SK-N-SH treated with all-trans-retinoic acid at 6 μM for 48 hours (cell line): ENCODE measurements around the gene NIPBL.

Experiments
- ATAC-seq: fragments of 200-7000 bp; cut with Tn5 transposase; 3 replicates; pipeline ENCODE4 v1.9.1; 2020; ENCODE audit warnings: mild to moderate bottlenecking, moderate library complexity
- ARNTL ChIP-seq: fragments of 450-650 bp; formaldehyde crosslinking; IDR thresholded peaks from 2 replicates; pipeline ENCODE4 v1.5.0; 2020; ENCODE audit warnings: low read depth, mild to moderate bottlenecking, moderate library complexity, borderline replicate concordance
- CSDC2 ChIP-seq: fragments of 250-450 bp; sonication (Bioruptor Pico); IDR thresholded peaks from 2 replicates; pipeline ENCODE4 v1.5.0; 2020; ENCODE audit warnings: mild to moderate bottlenecking, moderate library complexity
- ESRRG ChIP-seq: fragments of 250-450 bp; sonication (Bioruptor Pico); IDR thresholded peaks from 2 replicates; pipeline ENCODE4 v1.6.1; 2021; ENCODE audit warnings: mild to moderate bottlenecking
- GLIS3 ChIP-seq: fragments of 250-450 bp; sonication (Bioruptor Pico); IDR thresholded peaks from 2 replicates; pipeline ENCODE4 v1.5.0; 2020; ENCODE audit warnings: mild to moderate bottlenecking, moderate library complexity
- ISL1 ChIP-seq: fragments of 250-450 bp; sonication (Bioruptor Pico); IDR thresholded peaks from 2 replicates; pipeline ENCODE4 v2.1.2; 2022; ENCODE audit warnings: mild to moderate bottlenecking, moderate library complexity
- PPARA ChIP-seq: fragments of 250-450 bp; sonication (Bioruptor Pico); IDR thresholded peaks from 2 replicates; pipeline ENCODE4 v1.5.0; 2020; ENCODE audit warnings: mild to moderate bottlenecking, borderline replicate concordance
- RARB ChIP-seq: fragments of 250-450 bp; sonication (Bioruptor Pico); IDR thresholded peaks from 2 replicates; pipeline ENCODE4 v1.8.0; 2021; ENCODE audit warnings: mild to moderate bottlenecking, moderate library complexity
- SNAI2 ChIP-seq: fragments of 250-450 bp; sonication (Bioruptor Pico); IDR thresholded peaks from 2 replicates; pipeline ENCODE4 v1.5.0; 2020; ENCODE audit warnings: mild to moderate bottlenecking, moderate library complexity
- TCF4 ChIP-seq: fragments of 250-450 bp; sonication (Bioruptor Pico); IDR thresholded peaks from 2 replicates; pipeline ENCODE4 v1.8.0; 2021; ENCODE audit warnings: mild to moderate bottlenecking, moderate library complexity, borderline replicate concordance
- TOX ChIP-seq: fragments of 250-450 bp; sonication (Bioruptor Pico); IDR thresholded peaks from 2 replicates; pipeline ENCODE4 v1.8.0; 2021; ENCODE audit warnings: mild to moderate bottlenecking, moderate library complexity, borderline replicate concordance
- ZC3H10 ChIP-seq: fragments of 250-450 bp; sonication (Bioruptor Pico); IDR thresholded peaks from 2 replicates; pipeline ENCODE4 v1.5.1; 2021; ENCODE audit warnings: mild to moderate bottlenecking, moderate library complexity
- ZFP3 ChIP-seq: fragments of 250-450 bp; sonication (Bioruptor Pico); IDR thresholded peaks from 2 replicates; pipeline ENCODE4 v1.5.0; 2020; ENCODE audit warnings: mild to moderate bottlenecking, moderate library complexity
- ZFP30 ChIP-seq: fragments of 450-650 bp; formaldehyde crosslinking; IDR thresholded peaks from 2 replicates; pipeline ENCODE4 v1.5.0; 2022; ENCODE audit warnings: mild to moderate bottlenecking, moderate library complexity
- ZNF565 ChIP-seq: fragments of 450-650 bp; formaldehyde crosslinking; conservative IDR thresholded peaks from 2 replicates; pipeline ENCODE4 v1.5.0; 2020; ENCODE audit warnings: low read depth, mild to moderate bottlenecking, moderate library complexity
- ZNF8 ChIP-seq: fragments of 450-650 bp; formaldehyde crosslinking; IDR thresholded peaks from 2 replicates; pipeline ENCODE4 v1.5.0; 2020; ENCODE audit warnings: mild to moderate bottlenecking, moderate library complexity
- TF ChIP-seq, protein P1 (sequence below): fragments of 250-450 bp; sonication (Bioruptor Pico); IDR thresholded peaks from 2 replicates; pipeline ENCODE4 v1.5.1; 2021; ENCODE audit warnings: mild to moderate bottlenecking, moderate library complexity
- TF ChIP-seq, protein P2 (sequence below): fragments of 250-450 bp; sonication (Bioruptor Pico); IDR thresholded peaks from 2 replicates; pipeline ENCODE4 v1.8.0; 2020; ENCODE audit warnings: mild to moderate bottlenecking, moderate library complexity, borderline replicate concordance
- TF ChIP-seq, protein P3 (sequence below): fragments of 250-450 bp; sonication (Bioruptor Pico); IDR thresholded peaks from 2 replicates; pipeline ENCODE4 v1.8.0; 2021; ENCODE audit warnings: low read depth, mild to moderate bottlenecking, moderate library complexity, borderline replicate concordance
- TF ChIP-seq, protein P4 (sequence below): fragments of 250-450 bp; sonication (Bioruptor Pico); IDR thresholded peaks from 2 replicates; pipeline ENCODE4 v1.5.0; 2020; ENCODE audit warnings: mild to moderate bottlenecking, moderate library complexity
- TF ChIP-seq, protein P5 (sequence below): fragments of 250-450 bp; sonication (Bioruptor Pico); IDR thresholded peaks from 2 replicates; pipeline ENCODE4 v1.5.1; 2020; ENCODE audit warnings: low read depth, mild to moderate bottlenecking, moderate library complexity

The NIPBL gene

DNA sequence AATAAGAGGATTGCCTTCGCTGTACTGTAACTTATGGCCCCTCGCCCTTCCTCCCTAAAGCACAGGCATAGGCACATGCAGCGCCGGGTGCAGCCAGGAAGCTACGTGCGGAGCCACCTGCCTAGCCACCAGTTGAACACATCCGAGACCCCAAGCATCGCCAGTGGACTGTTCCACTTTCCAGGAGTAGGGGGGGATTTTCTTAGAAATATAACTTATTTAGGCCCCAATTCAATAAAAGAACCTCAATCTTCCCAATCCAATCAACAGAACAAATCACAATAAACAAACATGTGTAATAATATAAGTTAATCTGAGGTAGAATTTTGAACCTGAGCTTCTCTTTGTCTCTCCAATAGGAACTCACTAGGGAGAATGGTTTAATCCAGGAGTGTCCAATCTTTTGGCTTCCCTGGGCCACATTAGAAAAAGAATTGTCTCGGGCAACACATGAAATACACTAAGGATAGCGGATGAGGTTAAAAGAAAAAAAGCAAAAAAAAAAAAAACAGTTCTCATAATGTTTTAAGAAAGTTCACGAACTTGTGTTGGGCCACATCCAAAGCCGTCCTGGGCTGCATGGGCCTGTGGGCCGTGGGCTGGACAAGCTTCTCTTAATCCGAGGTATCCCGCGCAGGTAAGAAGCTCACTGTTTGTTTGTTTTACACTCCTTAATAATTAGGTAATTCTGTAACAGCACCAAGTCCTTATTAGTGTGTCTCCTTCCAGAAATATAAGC lies 22.0 kb upstream of the NIPBL start:
- ATAC-seq, result no peak
- TF ChIP-seq, protein P1, sequence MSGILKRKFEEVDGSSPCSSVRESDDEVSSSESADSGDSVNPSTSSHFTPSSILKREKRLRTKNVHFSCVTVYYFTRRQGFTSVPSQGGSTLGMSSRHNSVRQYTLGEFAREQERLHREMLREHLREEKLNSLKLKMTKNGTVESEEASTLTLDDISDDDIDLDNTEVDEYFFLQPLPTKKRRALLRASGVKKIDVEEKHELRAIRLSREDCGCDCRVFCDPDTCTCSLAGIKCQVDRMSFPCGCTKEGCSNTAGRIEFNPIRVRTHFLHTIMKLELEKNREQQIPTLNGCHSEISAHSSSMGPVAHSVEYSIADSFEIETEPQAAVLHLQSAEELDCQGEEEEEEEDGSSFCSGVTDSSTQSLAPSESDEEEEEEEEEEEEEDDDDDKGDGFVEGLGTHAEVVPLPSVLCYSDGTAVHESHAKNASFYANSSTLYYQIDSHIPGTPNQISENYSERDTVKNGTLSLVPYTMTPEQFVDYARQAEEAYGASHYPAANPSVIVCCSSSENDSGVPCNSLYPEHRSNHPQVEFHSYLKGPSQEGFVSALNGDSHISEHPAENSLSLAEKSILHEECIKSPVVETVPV (CRISPR knock-in tag), result no peak
- TF ChIP-seq ZFP30 (CRISPR knock-in tag), result no peak
- no peak for TF ChIP-seq ARNTL (CRISPR knock-in tag)
- TF ChIP-seq PPARA (CRISPR knock-in tag), result no peak
- TF ChIP-seq, protein P2, sequence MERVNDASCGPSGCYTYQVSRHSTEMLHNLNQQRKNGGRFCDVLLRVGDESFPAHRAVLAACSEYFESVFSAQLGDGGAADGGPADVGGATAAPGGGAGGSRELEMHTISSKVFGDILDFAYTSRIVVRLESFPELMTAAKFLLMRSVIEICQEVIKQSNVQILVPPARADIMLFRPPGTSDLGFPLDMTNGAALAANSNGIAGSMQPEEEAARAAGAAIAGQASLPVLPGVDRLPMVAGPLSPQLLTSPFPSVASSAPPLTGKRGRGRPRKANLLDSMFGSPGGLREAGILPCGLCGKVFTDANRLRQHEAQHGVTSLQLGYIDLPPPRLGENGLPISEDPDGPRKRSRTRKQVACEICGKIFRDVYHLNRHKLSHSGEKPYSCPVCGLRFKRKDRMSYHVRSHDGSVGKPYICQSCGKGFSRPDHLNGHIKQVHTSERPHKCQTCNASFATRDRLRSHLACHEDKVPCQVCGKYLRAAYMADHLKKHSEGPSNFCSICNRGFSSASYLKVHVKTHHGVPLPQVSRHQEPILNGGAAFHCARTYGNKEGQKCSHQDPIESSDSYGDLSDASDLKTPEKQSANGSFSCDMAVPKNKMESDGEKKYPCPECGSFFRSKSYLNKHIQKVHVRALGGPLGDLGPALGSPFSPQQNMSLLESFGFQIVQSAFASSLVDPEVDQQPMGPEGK (CRISPR knock-in tag), result no peak
- TF ChIP-seq, protein P3, sequence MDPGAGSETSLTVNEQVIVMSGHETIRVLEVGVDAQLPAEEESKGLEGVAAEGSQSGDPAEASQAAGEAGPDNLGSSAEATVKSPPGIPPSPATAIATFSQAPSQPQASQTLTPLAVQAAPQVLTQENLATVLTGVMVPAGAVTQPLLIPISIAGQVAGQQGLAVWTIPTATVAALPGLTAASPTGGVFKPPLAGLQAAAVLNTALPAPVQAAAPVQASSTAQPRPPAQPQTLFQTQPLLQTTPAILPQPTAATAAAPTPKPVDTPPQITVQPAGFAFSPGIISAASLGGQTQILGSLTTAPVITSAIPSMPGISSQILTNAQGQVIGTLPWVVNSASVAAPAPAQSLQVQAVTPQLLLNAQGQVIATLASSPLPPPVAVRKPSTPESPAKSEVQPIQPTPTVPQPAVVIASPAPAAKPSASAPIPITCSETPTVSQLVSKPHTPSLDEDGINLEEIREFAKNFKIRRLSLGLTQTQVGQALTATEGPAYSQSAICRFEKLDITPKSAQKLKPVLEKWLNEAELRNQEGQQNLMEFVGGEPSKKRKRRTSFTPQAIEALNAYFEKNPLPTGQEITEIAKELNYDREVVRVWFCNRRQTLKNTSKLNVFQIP (CRISPR knock-in tag), result no peak
- TF ChIP-seq SNAI2 (CRISPR knock-in tag), result no peak
- no peak for TF ChIP-seq RARB (CRISPR knock-in tag)
- TF ChIP-seq GLIS3, result no peak
- TF ChIP-seq TCF4 (CRISPR knock-in tag), result no peak
- no peak for TF ChIP-seq ZNF8 (CRISPR knock-in tag)
- TF ChIP-seq ZFP3, result no peak

DNA sequence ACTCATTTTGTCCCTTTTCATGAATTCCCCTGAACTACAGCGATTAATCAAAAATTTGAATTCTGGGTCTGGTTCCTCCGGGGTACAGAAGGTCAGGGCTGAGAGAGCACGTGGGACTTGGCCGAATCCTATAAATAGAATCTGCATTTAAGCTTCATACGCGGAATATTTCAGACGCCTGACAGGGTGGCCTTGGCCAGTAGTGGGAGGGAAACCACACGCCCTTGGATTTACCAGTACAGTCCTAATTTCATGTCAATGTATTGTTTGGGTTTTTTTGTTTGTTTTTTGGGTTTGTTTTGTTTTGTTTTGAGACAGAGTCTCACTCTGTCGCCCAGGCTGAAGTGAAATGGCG lies 21.5 kb upstream of the NIPBL start:
- no peak for TF ChIP-seq ZFP3
- TF ChIP-seq ARNTL (CRISPR knock-in tag), result no peak
- ATAC-seq, result no peak

DNA sequence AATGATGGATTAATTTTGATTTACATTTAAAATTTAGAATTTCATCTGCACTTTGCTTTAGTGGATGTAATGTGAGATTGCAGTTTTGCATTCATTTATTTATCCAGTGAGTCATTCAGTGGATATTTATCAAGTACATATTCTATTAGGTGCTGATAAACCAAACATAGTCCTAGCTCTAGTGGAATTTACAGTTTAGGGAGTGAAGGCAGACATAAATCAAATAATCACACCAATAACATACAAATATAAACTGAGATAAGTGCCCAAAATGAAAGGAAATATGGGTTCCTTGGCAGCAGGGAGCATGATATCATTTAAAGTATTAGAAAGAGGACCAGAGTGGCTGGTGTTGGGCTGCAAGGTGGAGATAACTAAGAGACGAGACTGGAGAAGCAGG lies 14.7 kb upstream of the NIPBL start:
- ATAC-seq, result no peak
- TF ChIP-seq ZFP30 (CRISPR knock-in tag) (no peak), ARNTL (CRISPR knock-in tag) (no peak), RARB (CRISPR knock-in tag) (no peak), TOX (CRISPR knock-in tag) (no peak), ZFP3 (no peak), GLIS3 (no peak), ZNF8 (CRISPR knock-in tag) (no peak), TCF4 (CRISPR knock-in tag) (no peak), PPARA (CRISPR knock-in tag) (no peak), CSDC2 (CRISPR knock-in tag) (no peak), ZC3H10 (no peak), ESRRG (no peak), ISL1 (CRISPR knock-in tag) (no peak), ZNF565 (CRISPR knock-in tag) (no peak)
- TF ChIP-seq, protein P3 (CRISPR knock-in tag), result no peak
- TF ChIP-seq, protein P4, sequence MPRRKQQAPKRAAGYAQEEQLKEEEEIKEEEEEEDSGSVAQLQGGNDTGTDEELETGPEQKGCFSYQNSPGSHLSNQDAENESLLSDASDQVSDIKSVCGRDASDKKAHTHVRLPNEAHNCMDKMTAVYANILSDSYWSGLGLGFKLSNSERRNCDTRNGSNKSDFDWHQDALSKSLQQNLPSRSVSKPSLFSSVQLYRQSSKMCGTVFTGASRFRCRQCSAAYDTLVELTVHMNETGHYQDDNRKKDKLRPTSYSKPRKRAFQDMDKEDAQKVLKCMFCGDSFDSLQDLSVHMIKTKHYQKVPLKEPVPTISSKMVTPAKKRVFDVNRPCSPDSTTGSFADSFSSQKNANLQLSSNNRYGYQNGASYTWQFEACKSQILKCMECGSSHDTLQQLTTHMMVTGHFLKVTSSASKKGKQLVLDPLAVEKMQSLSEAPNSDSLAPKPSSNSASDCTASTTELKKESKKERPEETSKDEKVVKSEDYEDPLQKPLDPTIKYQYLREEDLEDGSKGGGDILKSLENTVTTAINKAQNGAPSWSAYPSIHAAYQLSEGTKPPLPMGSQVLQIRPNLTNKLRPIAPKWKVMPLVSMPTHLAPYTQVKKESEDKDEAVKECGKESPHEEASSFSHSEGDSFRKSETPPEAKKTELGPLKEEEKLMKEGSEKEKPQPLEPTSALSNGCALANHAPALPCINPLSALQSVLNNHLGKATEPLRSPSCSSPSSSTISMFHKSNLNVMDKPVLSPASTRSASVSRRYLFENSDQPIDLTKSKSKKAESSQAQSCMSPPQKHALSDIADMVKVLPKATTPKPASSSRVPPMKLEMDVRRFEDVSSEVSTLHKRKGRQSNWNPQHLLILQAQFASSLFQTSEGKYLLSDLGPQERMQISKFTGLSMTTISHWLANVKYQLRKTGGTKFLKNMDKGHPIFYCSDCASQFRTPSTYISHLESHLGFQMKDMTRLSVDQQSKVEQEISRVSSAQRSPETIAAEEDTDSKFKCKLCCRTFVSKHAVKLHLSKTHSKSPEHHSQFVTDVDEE (CRISPR knock-in tag), result no peak
- TF ChIP-seq, protein P2 (CRISPR knock-in tag), result no peak
- TF ChIP-seq, protein P1 (CRISPR knock-in tag), result no peak
- TF ChIP-seq, protein P5, sequence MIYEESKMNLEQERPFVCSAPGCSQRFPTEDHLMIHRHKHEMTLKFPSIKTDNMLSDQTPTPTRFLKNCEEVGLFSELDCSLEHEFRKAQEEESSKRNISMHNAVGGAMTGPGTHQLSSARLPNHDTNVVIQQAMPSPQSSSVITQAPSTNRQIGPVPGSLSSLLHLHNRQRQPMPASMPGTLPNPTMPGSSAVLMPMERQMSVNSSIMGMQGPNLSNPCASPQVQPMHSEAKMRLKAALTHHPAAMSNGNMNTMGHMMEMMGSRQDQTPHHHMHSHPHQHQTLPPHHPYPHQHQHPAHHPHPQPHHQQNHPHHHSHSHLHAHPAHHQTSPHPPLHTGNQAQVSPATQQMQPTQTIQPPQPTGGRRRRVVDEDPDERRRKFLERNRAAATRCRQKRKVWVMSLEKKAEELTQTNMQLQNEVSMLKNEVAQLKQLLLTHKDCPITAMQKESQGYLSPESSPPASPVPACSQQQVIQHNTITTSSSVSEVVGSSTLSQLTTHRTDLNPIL, result no peak
